GM18909 (cell line): ENCODE data around the gene NAE1.
"Not testable (repeated sequence)": the region's sequence is repeated elsewhere in the genome, so short reads cannot be mapped to it uniquely, and the experiment has no call there.

Experiments
- ATAC-seq: cut with Tn5 transposase; IDR thresholded peaks from one replicate; pipeline ENCODE4 v1.9.1; 2021; ENCODE audit warnings: mild to moderate bottlenecking; ENCODE audit not compliant: unreplicated experiment, poor library complexity

The NAE1 gene

GRCh38 chr16:66809765-66810164, 21.0 kb downstream of the NAE1 start:
- no peak for ATAC-seq

GRCh38 chr16:66802159-66802558, 28.6 kb downstream of the NAE1 start:
- no peak for ATAC-seq

- ATAC-seq: no peak
These were observed 29.3 kb downstream of the NAE1 start, which contains the start of gene TERB1 for GRCh38 chr16:66801320-66802105. TSS of gene TERB1 (minus strand) at chr16:66801584. CDS start at chr16:66796798, 4,786 bp downstream.

- no peak for ATAC-seq
These were observed 29.9 kb downstream of the NAE1 start for GRCh38 chr16:66800856-66801255.

- no peak for ATAC-seq
These were observed 32.6 kb downstream of the NAE1 start for GRCh38 chr16:66798161-66798560.

- ATAC-seq: not testable (repeated sequence)
These were observed 36.8 kb downstream of the NAE1 start for GRCh38 chr16:66793984-66794383.

- ATAC-seq: no peak
These were observed 40.5 kb downstream of the NAE1 start for GRCh38 chr16:66790130-66790733.

- no peak for ATAC-seq
These were observed 43.3 kb downstream of the NAE1 start for GRCh38 chr16:66787427-66787826.

GRCh38 chr16:66786551-66786950, 44.2 kb downstream of the NAE1 start:
- no peak for ATAC-seq

- ATAC-seq: no peak
These were observed 54.3 kb downstream of the NAE1 start for GRCh38 chr16:66776457-66776856.

- no peak for ATAC-seq
These were observed 55.8 kb downstream of the NAE1 start for GRCh38 chr16:66774981-66775380.

- ATAC-seq: no peak
These were observed 72.7 kb downstream of the NAE1 start for GRCh38 chr16:66758086-66758485.

GRCh38 chr16:66754819-66755218, 76.0 kb downstream of the NAE1 start:
- no peak for ATAC-seq

- no peak for ATAC-seq
These were observed 76.6 kb downstream of the NAE1 start for GRCh38 chr16:66754211-66754610.

- ATAC-seq: no peak
These were observed 77.8 kb downstream of the NAE1 start for GRCh38 chr16:66752958-66753357.
